Glomerular visceral epithelial cell (primary cell): Measurements from ENCODE around the gene PTGFRN.
A peak's percentile ranks its signal among the peaks of the same experiment; 100 is the strongest.

Source experiments
- DNase-seq: peaks from one replicate; pipeline ENCODE4 v3.0.0-alpha.2; 2016; ENCODE audit errors: extremely low spot score

Gene PTGFRN

DNA sequence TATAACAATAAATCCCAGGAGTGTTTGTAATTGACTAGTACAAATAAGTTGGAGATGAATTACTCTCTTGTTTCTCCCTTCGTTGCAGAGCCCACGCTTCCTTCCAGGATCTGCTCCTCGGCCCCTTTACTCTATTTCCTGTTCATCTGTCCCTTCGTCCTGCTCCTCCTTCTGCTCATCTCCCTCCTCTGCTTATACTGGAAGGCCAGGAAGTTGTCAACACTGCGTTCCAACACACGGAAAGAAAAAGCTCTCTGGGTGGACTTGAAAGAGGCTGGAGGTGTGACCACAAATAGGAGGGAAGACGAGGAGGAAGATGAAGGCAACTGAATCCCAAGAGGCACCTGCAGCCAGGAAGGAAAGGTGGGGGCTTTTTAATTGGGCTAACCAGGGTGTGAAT, 124.1 kb downstream of the PTGFRN start:
- no peak for DNase-seq

- no peak for DNase-seq
Measured at GRCh38 chr1:117034791-117035290, 125.1 kb downstream of the PTGFRN start.

GRCh38 chr1:117036018-117036461, 126.3 kb downstream of the PTGFRN start:
- DNase-seq: peak; percentile 57

DNA sequence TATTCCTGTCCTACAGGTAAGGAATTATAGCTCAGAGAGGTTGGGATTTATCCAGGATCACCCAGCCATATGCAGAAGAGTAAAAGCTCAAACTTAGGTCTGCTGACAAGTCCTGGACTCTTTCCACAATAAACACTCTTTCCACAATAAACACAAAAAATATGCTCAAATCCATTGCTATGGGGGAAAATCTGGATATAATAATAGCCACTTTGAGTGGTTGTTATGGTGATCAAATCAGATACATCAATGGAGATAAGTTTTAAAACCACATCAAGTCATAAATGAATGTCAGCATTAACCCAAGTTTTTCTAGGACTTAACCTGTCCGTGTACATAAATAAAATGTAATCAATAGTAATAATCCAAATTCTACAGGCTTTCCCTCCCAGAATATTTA, 128.1 kb downstream of the PTGFRN start:
- no peak for DNase-seq

DNA sequence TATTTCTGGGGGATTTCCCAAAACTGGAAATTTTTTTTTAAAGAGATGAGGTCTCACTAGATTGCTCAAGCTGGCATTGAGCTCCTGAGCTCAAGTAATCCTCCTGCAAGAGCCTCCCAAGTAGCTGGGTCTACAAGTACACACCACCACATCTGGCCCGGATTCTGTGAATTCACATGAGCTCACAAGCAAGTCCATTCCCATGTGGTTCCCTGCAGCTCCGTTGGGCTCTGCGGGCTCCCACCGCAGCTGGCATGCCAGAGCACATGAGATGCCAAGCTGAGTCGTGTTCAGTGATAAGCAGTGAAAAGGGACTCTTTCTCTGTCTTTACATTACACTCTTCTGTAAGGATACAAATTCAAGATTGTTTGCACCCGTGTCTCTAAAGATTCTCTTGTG, 128.5 kb downstream of the PTGFRN start:
- DNase-seq: no peak
